ENCODE measurements around the gene TCF7L2. TPM values are rescaled to one million over a fixed set of nuclear protein-coding genes. Genes with fewer than 3 reads are reported as not detected.

Gene TCF7L2
- total RNA-seq, 1 donor from 2014 or later = 44.4 TPM

DNA sequence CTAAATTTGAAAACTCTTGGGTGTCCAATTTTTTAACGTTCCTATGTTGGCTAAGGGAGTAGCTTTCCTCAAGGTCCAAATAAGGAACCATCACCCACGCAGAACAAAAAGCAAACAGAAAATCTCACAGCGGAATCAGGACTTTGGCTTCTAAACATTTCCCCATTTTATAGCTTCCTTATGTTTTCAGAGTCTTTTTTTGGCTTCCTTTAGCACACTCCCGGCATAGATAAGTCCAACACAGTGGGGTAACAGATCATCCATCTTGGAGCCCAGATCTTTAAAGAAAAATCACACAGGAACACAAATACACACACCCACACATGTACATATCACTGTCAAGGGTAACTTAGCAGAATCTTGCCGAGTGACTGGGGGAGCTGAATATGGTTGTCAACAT, 4.2 kb upstream of the TCF7L2 start:
- Histone ChIP-seq H3K9me3 (no peaks in the 10 kb centered on the region), H3K4me3 (no peak overlapping the region), H3K27ac (no peak overlapping the region), H3K27me3 (no peaks in the 10 kb centered on the region), H3K36me3 (no peaks in the 10 kb centered on the region), H3K4me1 (peaks cover 18% of the 10 kb centered on the region)
- no peak for DNase-seq (ENCODE audit: extremely low spot score in 2 of 2)
- TF ChIP-seq POLR2AphosphoS5 (IDR thresholded peaks at IDR 0.05; ENCODE audit: insufficient read depth in 1 of 2, low read depth in 1 of 2) (no peak), POLR2A (IDR thresholded peaks at IDR 0.05) (no peak)
- intact Hi-C loops (cut with DNase I) = no loop called here

GRCh38 chr10:112946649-112947048, 3.4 kb upstream of the TCF7L2 start:
- Histone ChIP-seq H3K27ac (no peak overlapping the region), H3K4me1 (peaks cover 18% of the 10 kb centered on the region), H3K36me3 (no peaks in the 10 kb centered on the region), H3K4me3 (no peak overlapping the region), H3K9me3 (no peaks in the 10 kb centered on the region), H3K27me3 (no peaks in the 10 kb centered on the region)
- TF ChIP-seq POLR2A (IDR thresholded peaks at IDR 0.05) = no peak
- no peak for TF ChIP-seq POLR2AphosphoS5 (IDR thresholded peaks at IDR 0.05; ENCODE audit: insufficient read depth in 1 of 2, low read depth in 1 of 2)
- no peak for TF ChIP-seq CTCF (IDR thresholded peaks at IDR 0.05)
- no peak for DNase-seq (ENCODE audit: extremely low spot score in 2 of 2)
- intact Hi-C loops (cut with DNase I) = no loop called here

DNA sequence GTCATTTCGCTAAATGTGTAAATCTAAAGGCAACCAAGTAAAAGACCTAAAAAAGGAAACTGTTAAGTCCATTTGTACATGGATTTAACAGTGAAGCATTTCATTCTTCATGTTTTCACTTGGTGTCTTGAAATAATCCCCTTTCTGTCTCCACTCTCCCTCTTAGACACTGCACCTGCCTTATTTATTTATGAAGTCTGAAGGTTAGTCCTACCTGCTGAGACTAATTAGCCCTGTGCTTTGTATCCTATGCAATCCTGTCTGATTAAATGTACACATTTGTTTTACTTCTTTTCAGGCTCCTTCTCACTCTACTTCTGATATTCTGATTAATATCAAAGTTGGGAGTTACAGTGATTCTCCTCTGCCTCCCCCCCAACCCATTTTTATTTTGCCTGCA, 1.9 kb upstream of the TCF7L2 start:
- H3K27ac ChIP-seq = no peak overlapping the region

GRCh38 chr10:112949143-112949823, 764 bp upstream of the TCF7L2 start:
- H3K27me3 ChIP-seq = no peaks in the 10 kb centered on the region
- peaks cover 31% of the 10 kb centered on the region for H3K4me1 ChIP-seq
- intact Hi-C loops (cut with DNase I) = no loop called here
- peak overlapping the region; percentile 78 to 85 for H3K4me3 ChIP-seq
- DNase-seq (ENCODE audit: extremely low spot score in 2 of 2) = no peak
- peak overlapping the region; percentile 95 for H3K27ac ChIP-seq
- H3K36me3 ChIP-seq = no peaks in the 10 kb centered on the region
- no peak for TF ChIP-seq POLR2A (IDR thresholded peaks at IDR 0.05)
- TF ChIP-seq POLR2AphosphoS5 (IDR thresholded peaks at IDR 0.05; ENCODE audit: insufficient read depth in 1 of 2, low read depth in 1 of 2) = no peak
- no peak for TF ChIP-seq CTCF (IDR thresholded peaks at IDR 0.05)
- H3K9me3 ChIP-seq = no peaks in the 10 kb centered on the region

More for the DNA sequence above, 1.9 kb upstream of the TCF7L2 start:
- DNase-seq (ENCODE audit: extremely low spot score in 2 of 2) = no peak
- no peak for TF ChIP-seq CTCF (IDR thresholded peaks at IDR 0.05)
- TF ChIP-seq POLR2AphosphoS5 (IDR thresholded peaks at IDR 0.05; ENCODE audit: insufficient read depth in 1 of 2, low read depth in 1 of 2) = no peak
- no peak for TF ChIP-seq POLR2A (IDR thresholded peaks at IDR 0.05)
- H3K4me1 ChIP-seq = peaks cover 20% of the 10 kb centered on the region
- no peaks in the 10 kb centered on the region for H3K9me3 ChIP-seq
- H3K36me3 ChIP-seq = no peaks in the 10 kb centered on the region
- no peaks in the 10 kb centered on the region for H3K27me3 ChIP-seq
- H3K4me3 ChIP-seq = no peak overlapping the region
- intact Hi-C loops (cut with DNase I) = no loop called here

DNA sequence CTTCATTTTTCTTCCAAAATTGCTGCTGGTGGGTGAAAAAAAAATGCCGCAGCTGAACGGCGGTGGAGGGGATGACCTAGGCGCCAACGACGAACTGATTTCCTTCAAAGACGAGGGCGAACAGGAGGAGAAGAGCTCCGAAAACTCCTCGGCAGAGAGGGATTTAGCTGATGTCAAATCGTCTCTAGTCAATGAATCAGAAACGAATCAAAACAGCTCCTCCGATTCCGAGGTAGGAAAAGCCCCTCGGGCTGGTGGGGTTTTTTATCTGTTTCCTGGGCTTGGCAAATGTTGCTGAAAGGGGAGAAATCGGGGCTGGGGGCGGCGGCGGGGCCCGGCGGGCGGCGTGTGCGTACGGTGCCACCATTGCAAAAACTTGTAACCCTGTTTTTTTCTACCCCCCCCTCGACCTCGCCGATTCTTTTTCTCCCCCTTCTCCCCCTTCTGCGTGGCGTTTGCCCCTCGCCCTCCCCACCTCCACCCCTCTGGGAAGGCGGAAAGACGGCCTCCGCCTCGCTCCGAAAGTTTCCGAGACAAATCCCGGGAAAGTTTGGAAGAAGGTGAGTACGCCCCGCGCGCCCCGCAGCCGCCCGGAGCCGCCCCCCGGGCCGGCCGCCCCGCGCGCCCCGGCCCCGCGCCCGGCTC, 789 bp downstream of the TCF7L2 start:
- no peaks in the 10 kb centered on the region for H3K9me3 ChIP-seq
- peaks cover 47% of the 10 kb centered on the region for H3K4me1 ChIP-seq
- TF ChIP-seq CTCF (IDR thresholded peaks at IDR 0.05) = no peak
- no peak for TF ChIP-seq POLR2AphosphoS5 (IDR thresholded peaks at IDR 0.05; ENCODE audit: insufficient read depth in 1 of 2, low read depth in 1 of 2)
- TF ChIP-seq POLR2A (IDR thresholded peaks at IDR 0.05) = no peak
- no peaks in the 10 kb centered on the region for H3K27me3 ChIP-seq
- no peak for DNase-seq (ENCODE audit: extremely low spot score in 2 of 2)
- peak overlapping the region; percentile 78 to 85 for H3K4me3 ChIP-seq
- peak overlapping the region; percentile 95 for H3K27ac ChIP-seq
- H3K36me3 ChIP-seq = no peaks in the 10 kb centered on the region
- intact Hi-C loops (cut with DNase I) = loop anchor here (10.0 kb wide), 2 partner anchors 74 to 174 kb away; no protein-coding TSS in a partner anchor
